ENCODE data around the gene MTG2.
A peak's percentile ranks its signal among the peaks of the same experiment; 100 is the strongest.

MTG2 gene

DNA sequence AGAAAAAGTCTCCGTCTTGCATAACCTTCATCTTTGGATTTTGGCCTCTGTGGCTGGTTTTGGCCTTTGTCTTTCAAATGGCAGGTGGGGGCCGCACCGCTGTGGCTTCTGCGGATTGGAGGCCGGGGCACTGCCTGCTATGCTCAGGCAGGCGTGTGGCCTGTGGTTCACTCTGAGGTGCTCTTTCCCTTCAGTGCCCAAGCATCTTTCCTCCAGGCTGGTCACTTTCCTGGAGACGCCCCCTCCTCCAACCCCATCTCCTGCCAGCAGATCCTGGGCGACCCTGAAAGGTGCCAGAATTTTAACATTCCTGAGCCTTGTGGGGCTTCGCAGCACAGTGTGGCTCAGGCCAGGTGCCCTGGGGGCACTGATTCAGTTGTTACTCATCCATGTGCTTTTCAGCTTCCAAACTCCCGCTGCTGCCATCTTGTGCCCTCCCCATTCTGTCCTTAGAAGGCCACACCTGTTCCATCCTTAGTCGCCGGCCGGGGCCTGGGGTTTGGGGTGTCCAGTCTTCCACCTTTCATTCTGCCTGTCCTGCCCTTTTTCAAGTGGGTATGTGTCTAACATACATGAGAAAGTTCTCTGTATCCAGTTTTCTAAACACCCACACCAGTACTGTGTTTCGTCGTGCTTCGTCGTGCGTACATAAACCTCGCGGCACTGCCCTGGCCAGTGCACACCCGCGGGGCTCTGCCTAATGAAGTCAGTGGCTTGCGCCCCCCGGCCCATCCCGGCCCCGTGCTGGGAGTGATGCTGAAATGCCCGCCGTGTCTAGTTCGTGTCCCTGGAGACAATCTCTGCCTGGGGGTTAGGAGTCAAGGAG, 27.2 kb upstream of the MTG2 start:
- Mint-ChIP-seq H3K27ac (peak overlapping the region in 1 of 2 donors; percentile 75), H3K4me1 (peaks cover 56% of the 10 kb centered on the region), H3K27me3 (no peaks in the 10 kb centered on the region), H3K4me3 (no peak overlapping the region), H3K9me3 (peaks cover 12 to 19% of the 10 kb centered on the region in 2 donors)
- DNase-seq (no peak), ATAC-seq (no peak)

DNA sequence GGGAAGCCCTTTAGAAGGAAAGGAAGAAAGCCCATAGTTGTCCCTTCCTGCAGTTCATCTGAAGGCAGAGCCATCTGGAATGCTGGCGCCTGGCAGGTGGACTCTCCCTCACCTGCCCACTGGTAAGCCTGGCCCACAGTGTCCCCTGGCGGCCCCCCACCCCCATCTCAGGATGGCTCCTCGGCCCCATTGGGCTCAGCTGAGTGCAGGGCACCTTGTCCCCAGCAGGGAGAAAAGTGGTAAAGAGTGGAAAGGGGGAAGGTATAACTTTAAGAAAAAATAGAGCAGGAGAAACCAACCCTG, 26.6 kb upstream of the MTG2 start:
- H3K27me3 Mint-ChIP-seq, result no peaks in the 10 kb centered on the region
- ATAC-seq (no peak), DNase-seq (no peak)
- no peak overlapping the region for H3K4me3 Mint-ChIP-seq
- H3K9me3 Mint-ChIP-seq, result peaks cover 12 to 19% of the 10 kb centered on the region in 2 donors
- no peak overlapping the region for H3K27ac Mint-ChIP-seq
- peaks cover 57% of the 10 kb centered on the region for H3K4me1 Mint-ChIP-seq

DNA sequence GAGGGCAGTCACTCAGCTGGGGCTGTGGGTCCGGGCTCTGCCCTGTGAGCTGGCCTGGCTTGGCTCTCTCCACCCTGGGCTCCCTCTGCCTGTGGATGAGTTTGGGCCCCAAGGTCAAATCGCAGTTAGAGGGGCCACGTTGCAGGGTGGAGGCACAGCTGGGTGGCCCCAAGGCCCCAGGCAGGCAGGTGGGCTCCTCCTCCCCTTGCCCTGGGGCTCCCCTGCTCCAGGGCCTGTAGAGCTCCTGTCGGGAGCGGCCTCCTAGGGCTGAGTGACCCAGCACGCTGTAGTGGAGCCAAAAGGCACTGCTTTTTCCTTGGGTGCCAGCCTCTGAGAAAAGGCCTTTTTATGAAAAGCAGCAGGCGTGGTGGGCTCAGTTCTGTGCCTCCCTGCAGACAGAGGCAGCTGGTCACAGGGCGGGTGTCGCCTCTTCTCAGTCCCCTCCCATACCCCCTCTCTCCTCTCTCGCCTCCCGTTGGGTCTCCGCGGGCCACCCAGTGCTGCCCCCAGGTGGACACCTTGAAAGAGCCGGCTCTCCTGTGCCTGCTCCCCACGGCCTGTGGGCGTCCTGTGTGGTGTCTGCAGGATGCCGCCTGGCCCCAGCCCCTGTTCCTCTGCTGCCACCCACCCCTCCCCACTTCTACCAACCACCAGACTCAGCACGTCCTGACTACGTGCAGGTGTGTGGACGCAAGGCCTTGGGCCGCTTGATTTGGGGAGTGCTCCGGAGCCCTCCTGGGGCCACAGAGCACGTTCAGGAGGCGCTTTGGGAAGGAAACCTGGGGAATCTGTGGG, 26.0 kb upstream of the MTG2 start:
- no peak overlapping the region for H3K27ac Mint-ChIP-seq
- peaks cover 12 to 19% of the 10 kb centered on the region in 2 donors for H3K9me3 Mint-ChIP-seq
- H3K4me1 Mint-ChIP-seq, result peaks cover 57% of the 10 kb centered on the region
- H3K4me3 Mint-ChIP-seq, result no peak overlapping the region
- DNase-seq (peak; percentile 76), ATAC-seq (peak; percentile 80)
- no peaks in the 10 kb centered on the region for H3K27me3 Mint-ChIP-seq

DNA sequence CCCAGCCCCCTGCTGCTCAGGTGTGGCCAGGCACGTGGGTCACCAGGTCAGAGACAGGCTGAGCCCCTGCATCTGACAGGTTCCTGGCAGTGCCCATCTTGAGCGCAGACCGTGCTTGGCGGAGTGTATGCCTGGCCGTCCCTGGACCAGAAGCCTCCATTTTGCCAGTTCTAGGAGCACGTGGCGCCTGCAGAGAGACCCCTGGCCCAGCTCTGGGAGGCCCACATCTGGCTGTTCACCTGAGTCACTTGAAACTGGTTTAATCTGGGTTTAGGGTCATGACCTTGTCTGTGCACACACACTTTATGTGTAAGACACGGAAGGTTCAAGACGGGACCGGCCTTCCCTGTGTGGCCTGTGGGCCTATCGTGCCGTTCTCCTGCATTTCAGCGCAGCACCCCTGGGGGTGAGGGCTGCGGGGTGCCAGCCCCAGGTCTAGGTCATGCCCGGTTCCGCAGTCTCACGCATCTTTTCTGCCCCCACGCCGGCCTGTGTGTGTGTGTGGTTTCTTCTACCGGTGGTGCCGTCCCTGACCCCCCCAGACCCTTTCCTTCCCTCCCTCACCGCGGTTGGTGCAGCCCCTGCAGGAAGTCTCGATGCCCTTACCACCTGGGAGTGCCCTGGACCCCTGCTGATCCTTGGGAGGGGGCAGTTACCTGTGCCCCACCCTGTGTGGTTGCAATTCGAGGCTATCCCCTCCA, 25.3 kb upstream of the MTG2 start:
- Mint-ChIP-seq H3K9me3 (peaks cover 12 to 13% of the 10 kb centered on the region in 2 donors), H3K27me3 (no peaks in the 10 kb centered on the region), H3K27ac (no peak overlapping the region), H3K4me1 (peaks cover 51% of the 10 kb centered on the region), H3K4me3 (no peak overlapping the region)
- ATAC-seq, result no peak
- DNase-seq, result no peak

DNA sequence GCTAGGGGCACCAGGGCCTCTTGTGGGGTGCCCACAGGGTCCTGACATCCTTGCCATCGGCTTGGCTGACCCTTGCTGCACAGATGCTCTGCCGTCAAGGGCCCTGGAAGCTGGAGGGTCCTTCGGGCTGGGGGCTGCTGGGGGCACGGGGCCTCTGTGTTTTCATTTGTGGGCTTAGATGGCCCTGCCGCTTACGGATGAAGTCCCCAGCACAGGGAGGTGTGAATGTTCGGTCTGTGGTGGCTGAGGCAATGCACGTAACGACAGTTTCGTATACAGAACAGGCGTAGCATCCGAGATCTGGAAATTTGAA, 24.8 kb upstream of the MTG2 start:
- peaks cover 51% of the 10 kb centered on the region for H3K4me1 Mint-ChIP-seq
- no peak overlapping the region for H3K27ac Mint-ChIP-seq
- DNase-seq, result no peak
- H3K9me3 Mint-ChIP-seq, result peaks cover 7 to 8% of the 10 kb centered on the region in 2 donors
- ATAC-seq, result no peak
- no peaks in the 10 kb centered on the region for H3K27me3 Mint-ChIP-seq
- H3K4me3 Mint-ChIP-seq, result no peak overlapping the region

DNA sequence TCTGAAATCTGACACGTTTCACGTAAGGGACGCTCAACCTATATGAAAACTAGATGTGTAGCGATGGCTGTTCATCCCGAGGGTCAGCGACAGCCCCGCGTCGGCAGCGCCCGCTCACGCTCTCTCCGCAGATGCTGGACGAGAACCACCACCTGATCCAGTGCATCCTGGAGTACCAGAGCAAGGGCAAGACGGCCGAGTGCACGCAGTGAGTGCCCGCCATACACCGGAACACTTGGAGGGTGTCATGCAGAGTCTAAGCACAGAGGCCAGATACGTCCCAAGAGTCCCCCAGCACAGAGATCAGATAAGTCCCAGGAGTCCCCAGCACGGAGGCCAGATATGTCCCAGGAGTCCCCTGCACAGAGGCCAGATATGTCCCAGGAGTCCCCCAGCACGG, 24.3 kb upstream of the MTG2 start:
- H3K4me1 Mint-ChIP-seq, result peaks cover 51% of the 10 kb centered on the region
- ATAC-seq, result no peak
- no peak overlapping the region for H3K4me3 Mint-ChIP-seq
- peaks cover 3 to 5% of the 10 kb centered on the region in 2 donors for H3K9me3 Mint-ChIP-seq
- DNase-seq, result no peak
- no peak overlapping the region for H3K27ac Mint-ChIP-seq
- no peaks in the 10 kb centered on the region for H3K27me3 Mint-ChIP-seq

DNA sequence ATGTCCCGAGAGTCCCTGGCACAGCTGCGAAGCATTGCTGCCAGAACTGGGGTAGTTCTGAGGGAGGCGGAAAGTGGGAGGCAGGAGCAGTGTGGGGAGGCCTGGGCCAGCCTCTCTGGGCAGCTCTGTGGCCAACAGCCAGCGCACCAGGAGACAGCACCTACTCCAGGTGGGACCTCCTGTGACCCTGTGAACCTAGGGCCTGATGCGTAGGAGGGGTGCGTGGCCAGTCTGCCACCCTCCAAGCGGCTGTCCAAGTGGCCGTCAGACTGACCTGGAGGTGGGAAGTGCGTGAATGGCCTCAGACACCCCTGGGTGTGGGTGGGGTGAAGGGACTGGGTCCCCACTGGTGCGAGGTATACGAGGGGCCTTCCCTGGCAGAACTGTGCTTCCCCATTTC, 23.8 kb upstream of the MTG2 start:
- Mint-ChIP-seq H3K4me1 (peaks cover 51% of the 10 kb centered on the region), H3K27me3 (no peaks in the 10 kb centered on the region), H3K4me3 (no peak overlapping the region), H3K27ac (no peak overlapping the region), H3K9me3 (no peaks in the 10 kb centered on the region)
- ATAC-seq (no peak), DNase-seq (no peak)

DNA sequence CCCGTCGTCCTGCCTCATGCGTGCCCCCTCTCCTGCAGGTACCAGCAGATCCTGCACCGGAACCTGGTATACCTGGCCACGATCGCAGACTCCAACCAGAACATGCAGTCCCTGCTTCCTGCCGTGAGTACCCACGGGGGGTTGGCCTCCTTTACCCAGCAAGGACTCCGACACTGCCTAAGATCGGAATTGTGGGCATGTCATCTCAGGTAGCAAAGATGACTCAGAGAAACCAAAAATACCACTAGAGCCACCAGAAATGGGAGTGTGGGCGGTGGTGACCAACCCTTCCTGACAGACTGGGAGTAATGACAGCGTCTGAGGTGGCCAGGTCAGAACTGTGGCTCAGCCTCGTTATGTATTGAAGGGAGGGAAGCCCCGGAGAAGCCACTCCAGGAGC, 23.0 kb upstream of the MTG2 start:
- ATAC-seq (peak; percentile 90), DNase-seq (peak; percentile 62 to 88)
- H3K9me3 Mint-ChIP-seq, result no peaks in the 10 kb centered on the region
- H3K4me1 Mint-ChIP-seq, result peaks cover 51% of the 10 kb centered on the region
- no peak overlapping the region for H3K27ac Mint-ChIP-seq
- H3K4me3 Mint-ChIP-seq, result peak overlapping the region; percentile 35 to 45
- H3K27me3 Mint-ChIP-seq, result no peaks in the 10 kb centered on the region

DNA sequence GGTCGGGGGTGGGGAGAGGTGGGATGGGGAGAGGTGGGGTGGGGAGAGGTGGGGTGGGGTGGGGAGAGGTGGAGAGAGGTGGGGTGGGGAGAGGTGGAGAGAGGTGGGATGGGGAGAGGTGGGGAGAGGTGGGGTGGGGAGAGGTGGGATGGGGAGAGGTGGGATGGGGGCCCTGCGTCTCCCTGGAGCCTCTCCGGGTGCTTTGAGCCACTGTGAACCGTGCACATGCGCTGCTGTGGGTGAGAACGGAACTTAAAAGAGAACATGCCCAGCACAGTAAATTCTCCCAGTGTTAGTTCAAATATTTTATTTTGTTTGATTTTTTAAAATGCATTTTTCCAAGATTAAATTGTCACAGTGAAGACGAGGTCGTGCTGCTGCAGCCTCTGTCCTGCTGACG, 22.6 kb upstream of the MTG2 start:
- Mint-ChIP-seq H3K4me1 (peaks cover 51% of the 10 kb centered on the region), H3K9me3 (no peaks in the 10 kb centered on the region), H3K27me3 (no peaks in the 10 kb centered on the region), H3K4me3 (no peak overlapping the region), H3K27ac (peak overlapping the region in 1 of 2 donors; percentile 40)
- ATAC-seq (no peak), DNase-seq (no peak)

DNA sequence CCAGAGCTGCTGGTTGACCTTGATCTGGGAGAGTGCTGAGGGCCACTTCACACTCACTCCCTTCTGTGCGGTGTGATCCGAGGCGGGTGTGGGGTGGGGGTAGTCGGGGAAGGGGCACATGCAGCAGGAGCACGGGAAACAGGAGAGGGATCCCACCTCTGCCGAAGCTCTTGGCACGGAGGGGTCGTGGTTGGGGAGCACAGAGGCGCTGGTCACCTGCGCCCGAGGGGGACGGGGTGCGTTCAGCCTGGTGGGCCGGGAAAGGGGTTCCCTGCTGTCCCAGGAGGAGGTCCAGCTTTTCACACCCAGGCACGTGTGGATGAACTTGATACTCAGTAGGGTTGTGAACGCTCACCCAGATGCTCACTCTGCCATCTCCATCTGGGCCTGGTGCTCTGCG, 22.0 kb upstream of the MTG2 start:
- Mint-ChIP-seq H3K4me3 (no peak overlapping the region), H3K27me3 (no peaks in the 10 kb centered on the region), H3K27ac (peak overlapping the region in 1 of 2 donors; percentile 48), H3K4me1 (peaks cover 45% of the 10 kb centered on the region), H3K9me3 (no peaks in the 10 kb centered on the region)
- no peak for DNase-seq
- ATAC-seq, result no peak

DNA sequence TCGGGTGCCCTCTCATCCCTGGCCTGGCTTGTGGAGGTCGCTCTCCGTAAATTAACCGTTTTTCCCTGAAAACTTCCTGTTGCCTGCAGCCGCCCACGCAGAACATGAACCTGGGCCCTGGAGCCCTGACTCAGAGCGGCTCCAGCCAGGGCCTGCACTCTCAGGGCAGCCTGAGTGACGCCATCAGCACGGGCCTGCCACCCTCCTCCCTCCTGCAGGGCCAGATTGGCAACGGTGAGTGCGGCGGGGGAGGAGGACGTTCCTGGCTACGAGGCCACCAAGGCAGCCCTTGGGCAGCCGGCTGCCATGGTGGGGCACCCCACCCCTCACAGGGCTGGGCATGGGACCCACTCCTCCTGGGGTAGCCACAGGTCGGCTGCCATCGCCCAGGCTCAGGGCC, 21.5 kb upstream of the MTG2 start:
- peak overlapping the region in 1 of 2 donors; percentile 44 for H3K4me3 Mint-ChIP-seq
- H3K27ac Mint-ChIP-seq, result no peak overlapping the region

DNA sequence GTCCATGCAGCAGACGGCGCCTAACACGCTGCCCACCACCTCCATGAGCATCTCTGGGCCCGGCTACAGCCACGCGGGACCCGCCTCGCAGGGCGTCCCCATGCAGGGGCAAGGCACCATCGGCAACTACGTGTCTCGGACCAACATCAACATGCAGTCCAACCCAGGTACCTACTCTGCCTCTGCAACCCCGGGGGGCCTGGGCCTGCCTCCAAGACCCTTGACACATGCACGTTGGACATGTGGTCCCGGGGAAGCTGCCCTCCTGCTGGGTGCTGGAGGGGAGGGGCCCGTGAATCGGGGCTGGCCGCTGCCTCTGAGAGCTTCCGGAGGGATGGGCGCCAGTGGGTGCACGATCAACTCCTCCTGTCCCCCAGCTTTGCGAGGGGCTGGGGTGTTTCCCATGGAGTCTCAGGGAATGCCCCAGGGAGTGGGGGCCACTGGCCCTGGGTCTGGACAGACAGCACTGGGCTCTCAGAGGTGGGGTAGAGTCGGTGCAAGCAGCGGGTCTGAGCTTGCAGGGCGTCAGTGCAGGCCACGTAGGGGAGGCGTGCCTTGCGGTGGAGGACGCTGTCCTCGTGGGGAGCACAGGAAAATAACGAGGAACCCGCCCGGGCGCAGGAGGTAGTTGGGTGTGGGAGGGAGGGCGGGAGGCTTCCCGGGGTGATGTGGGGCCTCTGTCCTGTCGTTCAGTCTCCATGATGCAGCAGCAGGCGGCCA, 19.9 kb upstream of the MTG2 start:
- DNase-seq (no peak), ATAC-seq (no peak)
- peaks cover 25% of the 10 kb centered on the region for H3K4me1 Mint-ChIP-seq
- no peak overlapping the region for H3K27ac Mint-ChIP-seq
- H3K9me3 Mint-ChIP-seq, result no peaks in the 10 kb centered on the region
- no peak overlapping the region for H3K4me3 Mint-ChIP-seq
- H3K27me3 Mint-ChIP-seq, result no peaks in the 10 kb centered on the region

More for the DNA sequence above, 21.5 kb upstream of the MTG2 start:
- DNase-seq (no peak), ATAC-seq (no peak)
- Mint-ChIP-seq H3K9me3 (no peaks in the 10 kb centered on the region), H3K4me1 (peaks cover 41% of the 10 kb centered on the region), H3K27me3 (no peaks in the 10 kb centered on the region)

DNA sequence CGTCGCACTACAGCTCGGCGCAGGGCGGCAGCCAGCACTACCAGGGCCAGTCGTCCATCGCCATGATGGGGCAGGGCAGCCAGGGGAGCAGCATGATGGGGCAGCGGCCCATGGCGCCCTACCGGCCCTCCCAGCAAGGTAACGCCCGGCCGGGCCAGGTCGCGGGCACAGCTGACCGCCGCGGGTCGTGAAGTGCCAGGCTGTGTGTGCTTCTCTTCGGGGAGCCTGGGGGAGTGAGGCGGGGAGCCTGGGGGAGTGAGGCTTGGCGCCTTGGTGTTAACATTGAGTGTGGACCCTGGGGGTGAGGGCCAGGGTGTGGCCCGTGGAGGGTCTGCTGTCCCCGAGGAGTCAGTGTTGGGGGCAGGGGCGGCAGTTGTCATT, 19.4 kb upstream of the MTG2 start:
- no peak overlapping the region for H3K27ac Mint-ChIP-seq
- H3K4me1 Mint-ChIP-seq, result peaks cover 23% of the 10 kb centered on the region
- H3K9me3 Mint-ChIP-seq, result no peaks in the 10 kb centered on the region
- H3K27me3 Mint-ChIP-seq, result no peaks in the 10 kb centered on the region
- no peak for ATAC-seq
- H3K4me3 Mint-ChIP-seq, result no peak overlapping the region
- DNase-seq, result no peak

DNA sequence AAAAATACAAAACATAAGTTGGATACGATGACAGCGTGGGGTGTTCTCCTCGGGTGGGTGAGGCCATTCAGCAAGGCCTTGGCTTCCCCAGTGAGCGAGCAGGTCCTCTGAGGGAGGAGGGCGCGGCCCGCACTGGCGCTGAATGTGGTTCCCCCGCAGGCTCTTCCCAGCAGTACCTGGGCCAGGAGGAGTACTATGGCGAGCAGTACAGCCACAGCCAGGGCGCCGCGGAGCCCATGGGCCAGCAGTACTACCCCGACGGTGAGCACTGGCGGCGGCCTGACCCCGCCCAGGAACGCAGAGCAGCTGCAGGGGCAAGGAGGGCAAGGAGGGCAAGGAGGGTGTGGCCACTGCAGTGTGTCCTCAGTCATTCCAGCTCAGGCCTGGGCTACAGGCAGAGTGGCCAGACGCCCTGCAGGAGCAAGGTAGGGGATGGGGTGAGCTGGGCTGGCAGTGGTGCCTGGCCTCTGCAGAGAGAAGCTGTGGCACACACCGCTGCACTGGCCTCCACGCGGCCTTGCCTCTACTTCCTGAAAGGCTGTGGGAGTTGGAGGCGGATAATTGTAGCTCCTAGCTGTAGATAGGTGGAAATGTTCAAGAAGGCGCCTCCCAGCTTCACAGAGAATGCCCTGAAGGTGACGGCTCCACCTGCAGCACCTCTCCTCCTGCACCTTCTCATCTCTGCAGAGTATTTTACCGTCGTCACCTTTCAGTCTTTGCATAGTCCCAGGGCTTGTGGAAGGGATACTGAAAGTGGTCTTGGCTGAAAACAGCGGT, 18.7 kb upstream of the MTG2 start:
- DNase-seq (no peak), ATAC-seq (no peak)
- H3K4me1 Mint-ChIP-seq, result peaks cover 16% of the 10 kb centered on the region
- H3K4me3 Mint-ChIP-seq, result no peak overlapping the region
- no peaks in the 10 kb centered on the region for H3K9me3 Mint-ChIP-seq
- H3K27ac Mint-ChIP-seq, result no peak overlapping the region
- no peaks in the 10 kb centered on the region for H3K27me3 Mint-ChIP-seq
